IPS DF 4.7 (cell line): ENCODE measurements around the gene TAF7L.

Source experiments
- DNase-seq: peaks from one replicate; pipeline ENCODE4 v3.0.0-alpha.2; 2013; ENCODE audit warnings: low spot score; ENCODE audit errors: extremely low read depth

The TAF7L gene

DNA sequence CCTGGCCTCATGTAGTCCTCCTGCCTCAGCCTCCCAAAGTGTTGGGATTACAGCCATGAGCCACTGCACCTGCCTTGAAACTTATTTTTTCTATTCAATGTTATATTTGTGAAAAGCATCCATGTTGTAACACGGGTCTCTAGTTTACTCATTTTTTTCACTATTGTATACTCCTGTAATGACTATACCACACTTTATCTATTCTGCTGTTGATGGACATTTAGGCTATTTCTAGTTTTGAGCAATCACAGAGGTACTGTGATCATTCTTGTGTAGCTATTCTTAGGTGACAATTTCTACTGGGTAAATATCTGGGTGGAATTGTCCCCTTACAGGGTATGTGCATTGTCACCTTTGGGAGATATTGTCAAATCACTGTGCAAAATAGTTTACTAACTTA, 67.9 kb downstream of the TAF7L start:
- no peak for DNase-seq

- no peak for DNase-seq
Measured at GRCh38 chrX:101220662-101221260, 70.4 kb downstream of the TAF7L start.

- DNase-seq = no peak
Measured at GRCh38 chrX:101219864-101220346, 71.2 kb downstream of the TAF7L start.

DNA sequence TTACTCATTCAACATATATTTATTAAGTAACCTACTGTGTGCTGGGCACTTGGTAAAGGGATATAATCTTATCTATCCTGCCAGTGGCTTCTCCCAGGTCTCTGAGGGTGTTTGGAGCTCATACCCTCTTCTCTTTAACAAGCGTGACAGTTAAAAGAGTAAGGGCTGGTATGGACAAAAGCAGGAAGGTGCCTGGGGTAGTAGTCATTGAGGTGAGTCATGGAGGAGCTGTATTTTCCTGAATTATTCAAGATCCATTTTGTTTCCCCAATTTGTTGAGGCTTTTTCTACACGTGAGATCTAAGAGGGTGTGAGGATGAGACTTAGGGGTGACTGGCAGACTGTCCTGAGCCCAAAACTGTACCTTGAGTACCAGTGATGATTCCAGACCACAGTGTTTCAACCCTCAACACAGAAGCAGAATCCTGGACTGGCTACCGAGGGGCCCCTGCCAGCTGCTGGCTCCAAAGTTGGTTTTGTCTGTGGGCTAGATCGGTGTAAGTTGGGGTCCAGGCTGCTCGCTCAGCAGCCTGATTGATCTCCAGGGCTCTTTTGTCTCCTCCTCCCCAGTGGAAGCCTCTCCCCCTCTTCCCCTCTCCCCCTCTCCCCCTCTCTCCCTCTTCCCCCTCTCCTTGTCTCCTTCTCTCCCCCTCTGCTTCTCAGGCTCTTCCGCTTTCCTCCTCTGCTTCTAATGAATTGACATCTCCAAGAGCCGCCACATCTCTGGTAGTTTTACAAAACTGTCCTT, 71.8 kb downstream of the TAF7L start, which contains the start of gene DRP2:
TSS of gene DRP2 (plus strand) at position 671 of the 748 bp plus-strand sequence. CDS start 11,862 bp downstream, outside the sequence.
- DNase-seq = no peak
